Activated CD4-positive, alpha-beta T cell treated with anti-CD3 and anti-CD28 coated beads for 4 hours (primary cell): ENCODE results near the gene COMMD2.

Experiments
- DNase-seq, 2 donors: peaks; one replicate each; pipeline ENCODE4 v3.0.0-alpha.2; 2020

COMMD2 gene

GRCh38 chr3:149701977-149702350 is 50.3 kb downstream of the COMMD2 start:
- DNase-seq, result no peak

- DNase-seq, result no peak
Measured at GRCh38 chr3:149701206-149701976, 50.9 kb downstream of the COMMD2 start.
